Measurements from ENCODE around the gene ZNF264. TPM values are rescaled to one million over a fixed set of nuclear protein-coding genes. Genes with fewer than 3 reads are reported as not detected.
"Not testable (repeated sequence)": the region's sequence is repeated elsewhere in the genome, so short reads cannot be mapped to it uniquely, and the experiment has no call there.

ZNF264 gene
- total RNA-seq, 4 donors from 2014 or later: 21.9 to 47.9 (median 35.7) TPM

GRCh38 chr19:57244513-57244912 is 53.2 kb downstream of the ZNF264 start:
- DNase-seq (ENCODE audit: low spot score) (no peak), ATAC-seq (ENCODE audit: low FRiP score) (no peak)
- no peak for TF ChIP-seq CTCF (IDR thresholded peaks at IDR 0.05)

- TF ChIP-seq CTCF (IDR thresholded peaks at IDR 0.05): no peak
- DNase-seq (ENCODE audit: low spot score) (no peak), ATAC-seq (ENCODE audit: low FRiP score) (no peak)
Observed at GRCh38 chr19:57245066-57245465, 53.8 kb downstream of the ZNF264 start.

GRCh38 chr19:57245959-57246358 is 54.7 kb downstream of the ZNF264 start:
- ATAC-seq (ENCODE audit: low FRiP score): no peak
- DNase-seq (ENCODE audit: low spot score): no peak
- no peak for TF ChIP-seq CTCF (IDR thresholded peaks at IDR 0.05)

GRCh38 chr19:57248646-57249045 is 57.3 kb downstream of the ZNF264 start:
- no peak for ATAC-seq (ENCODE audit: low FRiP score)
- DNase-seq (ENCODE audit: low spot score): no peak
- no peak for TF ChIP-seq CTCF (IDR thresholded peaks at IDR 0.05)

- no peak for TF ChIP-seq CTCF (IDR thresholded peaks at IDR 0.05)
- DNase-seq (ENCODE audit: low spot score) (no peak), ATAC-seq (ENCODE audit: low FRiP score) (no peak)
Observed at GRCh38 chr19:57249329-57249728, 58.0 kb downstream of the ZNF264 start.

GRCh38 chr19:57253767-57254166 is 62.5 kb downstream of the ZNF264 start:
- not testable (repeated sequence) for ATAC-seq (ENCODE audit: low FRiP score)

GRCh38 chr19:57262044-57262443 is 70.7 kb downstream of the ZNF264 start:
- TF ChIP-seq CTCF (IDR thresholded peaks at IDR 0.05): no peak
- DNase-seq (ENCODE audit: low spot score) (no peak), ATAC-seq (ENCODE audit: low FRiP score) (no peak)

More at GRCh38 chr19:57253767-57254166, 62.5 kb downstream of the ZNF264 start:
- DNase-seq (ENCODE audit: low spot score): not testable (repeated sequence)

GRCh38 chr19:57263244-57263741 is 72.0 kb downstream of the ZNF264 start:
- ATAC-seq (ENCODE audit: low FRiP score): no peak
- no peak for DNase-seq (ENCODE audit: low spot score)
- TF ChIP-seq CTCF (IDR thresholded peaks at IDR 0.05): no peak
